Measurements from ENCODE around the gene YTHDC1.
"Not testable (repeated sequence)": the region's sequence is repeated elsewhere in the genome, so short reads cannot be mapped to it uniquely, and the experiment has no call there.

The YTHDC1 gene

GRCh38 chr4:68299492-68300457 lies 50.1 kb downstream of the YTHDC1 start:
- no peak overlapping the region for H3K4me3 ChIP-seq (ENCODE audit: low read length)
- no peak for DNase-seq (ENCODE audit: low read depth)
- no peak for TF ChIP-seq CTCF (conservative IDR thresholded peaks at IDR 0.05; ENCODE audit: low read length)

- no peak overlapping the region for H3K4me3 ChIP-seq (ENCODE audit: low read length)
- no peak for DNase-seq (ENCODE audit: low read depth)
- no peak for TF ChIP-seq CTCF (conservative IDR thresholded peaks at IDR 0.05; ENCODE audit: low read length)
These were observed 52.8 kb downstream of the YTHDC1 start for GRCh38 chr4:68297137-68297536.

- TF ChIP-seq CTCF (conservative IDR thresholded peaks at IDR 0.05; ENCODE audit: low read length): no peak
- DNase-seq (ENCODE audit: low read depth): no peak
- no peak overlapping the region for H3K4me3 ChIP-seq (ENCODE audit: low read length)
These were observed 58.6 kb downstream of the YTHDC1 start for GRCh38 chr4:68291256-68291655.

- no peak overlapping the region for H3K4me3 ChIP-seq (ENCODE audit: low read length)
- DNase-seq (ENCODE audit: low read depth): no peak
- no peak for TF ChIP-seq CTCF (conservative IDR thresholded peaks at IDR 0.05; ENCODE audit: low read length)
These were observed 61.5 kb downstream of the YTHDC1 start for GRCh38 chr4:68288393-68288740.

- TF ChIP-seq CTCF (conservative IDR thresholded peaks at IDR 0.05; ENCODE audit: low read length): no peak
- no peak overlapping the region for H3K4me3 ChIP-seq (ENCODE audit: low read length)
- no peak for DNase-seq (ENCODE audit: low read depth)
These were observed 62.0 kb downstream of the YTHDC1 start for GRCh38 chr4:68287704-68288392.

GRCh38 chr4:68283714-68284113 lies 66.2 kb downstream of the YTHDC1 start:
- DNase-seq (ENCODE audit: low read depth): no peak
- TF ChIP-seq CTCF (conservative IDR thresholded peaks at IDR 0.05; ENCODE audit: low read length): no peak
- no peak overlapping the region for H3K4me3 ChIP-seq (ENCODE audit: low read length)

GRCh38 chr4:68283095-68283494 lies 66.8 kb downstream of the YTHDC1 start:
- TF ChIP-seq CTCF (conservative IDR thresholded peaks at IDR 0.05; ENCODE audit: low read length): no peak
- H3K4me3 ChIP-seq (ENCODE audit: low read length): no peak overlapping the region
- DNase-seq (ENCODE audit: low read depth): no peak

GRCh38 chr4:68281796-68282740 lies 67.8 kb downstream of the YTHDC1 start:
- not testable (repeated sequence) for H3K4me3 ChIP-seq (ENCODE audit: low read length); DNase-seq (ENCODE audit: low read depth)
